DOHH2 (cell line): ENCODE data around the gene ART5.

ENCODE experiments used
- H3F3A ChIP-seq: fragments of 200-600 bp; sonication (generic), shearing (Covaris generic); 2 replicates; pipeline ENCODE4 v1.6.0; 2016; ENCODE audit warnings: antibody characterized with exemption, mild to moderate bottlenecking; ENCODE audit not compliant: control insufficient read depth, insufficient read depth
- H3K27ac ChIP-seq: fragments of 200-600 bp; sonication (generic); 2 replicates; pipeline ENCODE4 v1.5.1; 2014; ENCODE audit warnings: low read depth, mild to moderate bottlenecking, low read length, moderate library complexity
- H3K27me3 ChIP-seq: fragments of 200-600 bp; sonication (generic); 2 replicates; pipeline ENCODE4 v1.6.1; 2014; ENCODE audit warnings: mild to moderate bottlenecking, low read length, mixed read lengths; ENCODE audit not compliant: control insufficient read depth
- H3K36me3 ChIP-seq: fragments of 200-600 bp; sonication (generic); 2 replicates; pipeline ENCODE4 v1.6.1; 2014; ENCODE audit warnings: mild to moderate bottlenecking, low read length, moderate library complexity, mixed read lengths; ENCODE audit not compliant: control insufficient read depth
- H3K4me1 ChIP-seq: fragments of 200-600 bp; sonication (generic); 2 replicates; pipeline ENCODE4 v1.6.1; 2014; ENCODE audit warnings: mild to moderate bottlenecking, low read length, mixed read lengths; ENCODE audit not compliant: control insufficient read depth
- H3K4me2 ChIP-seq: fragments of 200-600 bp; sonication (generic); 2 replicates; pipeline ENCODE4 v1.6.0; 2014; ENCODE audit warnings: mild to moderate bottlenecking, low read length, moderate library complexity
- H3K4me3 ChIP-seq: fragments of 200-600 bp; sonication (generic); 2 replicates; pipeline ENCODE4 v1.5.1; 2014; ENCODE audit warnings: mild to moderate bottlenecking, low read length, mixed read lengths
- H3K79me2 ChIP-seq: fragments of 200-600 bp; sonication (generic); 2 replicates; pipeline ENCODE4 v1.6.1; 2014; ENCODE audit warnings: mild to moderate bottlenecking, low read length, mixed read lengths; ENCODE audit not compliant: control insufficient read depth
- H3K9me2 ChIP-seq: fragments of 200-600 bp; sonication (generic); replicated peaks from 2 replicates; pipeline ENCODE4 v1.6.1; 2014; ENCODE audit warnings: mild to moderate bottlenecking, low read length, mixed read lengths; ENCODE audit not compliant: control insufficient read depth
- H3K9me3 ChIP-seq: fragments of 200-600 bp; sonication (generic); 2 replicates; pipeline ENCODE4 v1.6.1; 2014; ENCODE audit warnings: antibody characterized with exemption, low read length, mixed read lengths; ENCODE audit not compliant: control insufficient read depth, insufficient read depth
- H4K20me1 ChIP-seq: fragments of 200-600 bp; sonication (generic); 2 replicates; pipeline ENCODE4 v1.6.0; 2014; ENCODE audit warnings: low read depth, mild to moderate bottlenecking, antibody characterized with exemption, low read length, moderate library complexity; ENCODE audit not compliant: control insufficient read depth, insufficient read depth
- CTCF ChIP-seq: fragments of 200-600 bp; sonication (generic); IDR thresholded peaks from one replicate; pipeline ENCODE4 v1.5.1; 2014; ENCODE audit warnings: antibody characterized with exemption, mild to moderate bottlenecking, low read depth, low read length; ENCODE audit not compliant: poor library complexity, severe bottlenecking
- EZH2phosphoT487 ChIP-seq: fragments of 200-600 bp; sonication (generic); IDR thresholded peaks from 2 replicates; pipeline ENCODE4 v1.6.1; 2017; ENCODE audit warnings: borderline replicate concordance, mild to moderate bottlenecking, antibody characterized with exemption, low read length, moderate library complexity, mixed read lengths

Gene ART5

GRCh38 chr11:3615998-3616397 is 25.8 kb downstream of the ART5 start:
- Histone ChIP-seq H3K4me3 (no peak overlapping the region), H4K20me1 (no peaks in the 10 kb centered on the region), H3K9me2 (no peaks in the 10 kb centered on the region), H3K9me3 (no peaks in the 10 kb centered on the region), H3F3A (no peaks in the 10 kb centered on the region), H3K27me3 (no peaks in the 10 kb centered on the region; the same call in 1 of the 2 replicates), H3K79me2 (no peaks in the 10 kb centered on the region), H3K36me3 (no peaks in the 10 kb centered on the region), H3K4me1 (no peaks in the 10 kb centered on the region), H3K27ac (no peak overlapping the region), H3K4me2 (no peak overlapping the region)
- TF ChIP-seq CTCF (no peak), EZH2phosphoT487 (no peak)

- TF ChIP-seq EZH2phosphoT487 (no peak), CTCF (no peak)
- H3K27me3 ChIP-seq: no peaks in the 10 kb centered on the region; the same call in 1 of the 2 replicates
- no peaks in the 10 kb centered on the region for H3K9me2 ChIP-seq
- no peaks in the 10 kb centered on the region for H3K79me2 ChIP-seq
- H3K36me3 ChIP-seq: no peaks in the 10 kb centered on the region
- no peaks in the 10 kb centered on the region for H3K9me3 ChIP-seq
- no peak overlapping the region for H3K4me3 ChIP-seq
- no peak overlapping the region for H3K27ac ChIP-seq
- H3K4me2 ChIP-seq: no peak overlapping the region
- H3F3A ChIP-seq: no peaks in the 10 kb centered on the region
- no peaks in the 10 kb centered on the region for H3K4me1 ChIP-seq
- no peaks in the 10 kb centered on the region for H4K20me1 ChIP-seq
Observed at GRCh38 chr11:3614742-3615171, 27.0 kb downstream of the ART5 start.

- Histone ChIP-seq H3K9me3 (no peaks in the 10 kb centered on the region), H3K4me2 (no peak overlapping the region), H3K4me3 (no peak overlapping the region), H3K36me3 (no peaks in the 10 kb centered on the region), H4K20me1 (no peaks in the 10 kb centered on the region), H3F3A (no peaks in the 10 kb centered on the region), H3K79me2 (no peaks in the 10 kb centered on the region), H3K4me1 (no peaks in the 10 kb centered on the region), H3K27me3 (no peaks in the 10 kb centered on the region; the same call in 1 of the 2 replicates), H3K27ac (no peak overlapping the region), H3K9me2 (no peaks in the 10 kb centered on the region)
- no peak for TF ChIP-seq CTCF
- no peak for TF ChIP-seq EZH2phosphoT487
Observed at GRCh38 chr11:3613998-3614741, 27.6 kb downstream of the ART5 start.
